Hepatocyte (in vitro differentiated cells): ENCODE results near the gene GLDN.

Experiments
- CTCF ChIP-seq: fragments of 200-600 bp; sonication (generic); IDR thresholded peaks from 2 replicates; pipeline ENCODE4 v1.5.1; 2016; ENCODE audit warnings: antibody characterized with exemption, mild to moderate bottlenecking; ENCODE audit not compliant: poor library complexity
- EZH2 ChIP-seq: fragments of 200-600 bp; sonication (generic); IDR thresholded peaks from 2 replicates; pipeline ENCODE4 v1.6.1; 2016; ENCODE audit warnings: antibody characterized with exemption, mild to moderate bottlenecking, borderline replicate concordance
- EZH2phosphoT487 ChIP-seq: fragments of 200-600 bp; sonication (generic); IDR thresholded peaks from one replicate; pipeline ENCODE4 v1.6.1; 2018; ENCODE audit warnings: antibody characterized with exemption, mild to moderate bottlenecking, low read depth, moderate library complexity; ENCODE audit not compliant: unreplicated experiment, severe bottlenecking

DNA sequence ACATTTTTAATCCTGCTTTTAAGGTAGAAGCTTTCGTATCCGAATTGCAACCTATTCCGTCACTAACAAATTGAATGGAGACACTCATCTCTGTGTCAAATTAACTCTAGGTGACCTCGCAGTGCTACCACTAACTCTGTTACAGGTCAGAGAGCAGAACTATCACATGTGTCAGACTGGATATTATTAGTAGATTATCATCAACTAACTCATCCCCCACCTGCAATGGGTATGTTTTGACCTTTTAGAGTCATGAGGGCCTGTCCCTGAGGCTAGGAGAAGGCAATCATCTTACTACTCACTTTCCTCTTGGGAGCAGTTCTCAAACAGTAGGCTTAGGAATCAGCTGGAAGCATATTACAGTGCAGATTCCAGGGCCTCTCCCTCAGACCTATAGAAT, 2.0 kb downstream of the GLDN start:
- TF ChIP-seq CTCF (no peak), EZH2 (no peak), EZH2phosphoT487 (no peak)
